ENCODE measurements around the gene FAM90A1. TPM values are rescaled to one million over a fixed set of nuclear protein-coding genes. Genes with fewer than 3 reads are reported as not detected.
"Not testable (repeated sequence)": the region's sequence is repeated elsewhere in the genome, so short reads cannot be mapped to it uniquely, and the experiment has no call there.

The FAM90A1 gene, protein sequence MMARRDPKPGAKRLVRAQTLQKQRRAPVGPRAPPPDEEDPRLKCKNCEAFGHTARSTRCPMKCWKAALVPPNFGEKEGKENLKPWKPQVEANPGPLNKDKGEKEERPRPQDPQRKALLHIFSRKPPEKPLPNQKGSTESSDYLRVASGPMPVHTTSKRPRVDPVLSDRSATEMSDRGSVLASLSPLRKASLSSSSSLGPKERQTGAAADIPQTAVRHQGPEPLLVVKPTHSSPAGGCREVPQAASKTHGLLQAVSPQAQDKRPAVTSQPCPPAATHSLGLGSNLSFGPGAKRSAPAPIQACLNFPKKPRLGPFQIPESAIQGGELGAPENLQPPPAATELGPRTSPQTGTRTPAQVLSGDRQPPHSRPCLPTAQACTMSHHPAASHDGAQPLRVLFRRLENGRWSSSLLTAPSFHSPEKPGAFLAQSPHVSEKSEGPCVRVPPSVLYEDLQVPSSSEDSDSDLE
- under 1 TPM; 0.13 to 0.27 TPM for total RNA-seq

DNA sequence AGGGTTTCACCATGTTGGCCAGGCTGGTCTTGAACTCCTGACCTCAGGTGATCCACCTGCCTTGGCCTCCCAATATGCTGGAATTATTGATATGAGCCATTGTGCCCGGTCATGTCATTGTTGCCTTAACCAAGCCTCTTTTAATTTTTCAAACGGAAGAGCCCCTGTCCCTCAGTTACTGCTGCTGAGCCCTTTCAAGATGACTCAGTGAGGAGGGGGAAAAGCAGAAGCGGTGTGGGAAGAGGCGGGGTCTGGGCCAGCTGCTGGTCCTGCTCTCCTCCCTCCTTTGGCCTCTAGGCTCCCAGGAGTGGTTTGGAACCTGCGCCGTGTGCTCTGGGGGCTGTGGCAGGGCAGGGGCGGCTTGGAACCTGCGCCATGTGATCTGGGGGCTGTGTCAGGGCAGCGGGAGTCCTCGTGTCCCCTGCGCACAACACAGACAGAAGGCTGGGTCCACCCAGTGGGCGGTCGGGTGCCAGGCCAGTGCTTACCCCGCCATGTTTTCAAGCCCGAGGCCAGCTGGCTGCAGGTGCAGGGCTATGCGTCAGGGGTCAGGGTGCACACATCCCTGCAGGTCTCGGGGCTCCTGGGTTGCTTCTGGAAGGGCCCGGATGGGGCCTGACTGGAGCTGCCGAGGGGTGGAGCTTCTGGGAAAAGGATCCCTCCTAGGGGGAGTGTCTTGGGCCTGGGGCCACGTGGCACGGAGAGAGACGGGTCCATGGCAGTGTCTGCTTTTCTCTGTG, at the start of gene FAM90A1:
FAM90A1 (minus strand) TSS at position 627 of the 740 bp plus-strand sequence. CDS start 2,786 bp downstream, outside the sequence.
- POLR2A ChIA-PET; intact Hi-C loops (cut with micrococcal nuclease); ATAC-seq; H3K9me3 Mint-ChIP-seq; H3K36me3 Mint-ChIP-seq (ENCODE audit: low read depth); H3K4me1 Mint-ChIP-seq (ENCODE audit: low read depth); H3K27ac Mint-ChIP-seq; H3K27me3 Mint-ChIP-seq: not testable (repeated sequence)
- DNase-seq, result peak; percentile 19
- peak within 1 kb of the TSS; percentile 45 for H3K4me3 Mint-ChIP-seq
- CTCF ChIA-PET, result interaction anchor here (1.1 to 2.9 kb wide), 2 partner anchors 10 to 118 kb away, joined by 3 to 9 read pairs; no protein-coding TSS in a partner anchor

DNA sequence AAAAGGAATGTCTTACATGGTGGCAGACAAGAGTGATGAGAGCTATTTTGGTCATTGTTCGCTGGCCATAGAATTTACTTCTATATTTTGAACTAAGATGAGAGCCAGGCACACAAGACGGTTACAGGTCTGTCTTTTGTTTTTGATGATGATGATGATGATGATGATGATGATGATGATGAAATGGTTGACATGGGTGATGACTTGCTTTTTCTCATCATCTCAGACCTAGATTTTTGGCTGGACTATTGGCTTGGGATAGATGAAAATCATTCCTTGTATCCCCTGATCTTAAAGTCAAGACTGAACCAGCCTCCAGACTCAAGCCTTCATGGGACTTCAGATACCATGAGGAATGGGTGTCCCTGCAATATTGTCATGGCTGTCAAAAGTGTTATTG, 49.0 kb upstream of the FAM90A1 start:
- H3K9me3 Mint-ChIP-seq, result not testable (repeated sequence)

DNA sequence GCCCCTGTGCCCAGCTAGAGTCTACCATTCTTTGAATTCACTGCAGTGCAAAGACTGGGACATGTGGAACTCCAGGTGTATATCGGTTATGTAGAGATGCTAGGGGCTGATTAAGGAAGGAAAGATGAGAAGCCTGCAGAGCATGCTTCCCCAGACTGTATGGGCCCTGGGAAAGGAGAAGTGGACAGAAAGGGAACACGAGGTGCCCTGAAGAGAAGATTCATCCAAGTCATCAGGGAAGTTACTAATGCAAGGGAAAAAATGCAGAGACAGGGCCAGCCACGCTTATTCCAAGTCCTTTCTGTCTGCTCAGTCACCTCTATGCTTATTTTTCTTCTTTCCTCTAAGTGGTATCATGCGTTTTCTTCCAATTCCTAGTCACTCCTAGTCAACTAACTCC, 39.3 kb upstream of the FAM90A1 start:
- H3K4me3 Mint-ChIP-seq; H3K4me1 Mint-ChIP-seq (ENCODE audit: low read depth); H3K27me3 Mint-ChIP-seq; H3K36me3 Mint-ChIP-seq (ENCODE audit: low read depth); ATAC-seq; H3K9me3 Mint-ChIP-seq; DNase-seq; CTCF ChIA-PET; POLR2A ChIA-PET; H3K27ac Mint-ChIP-seq; intact Hi-C loops (cut with micrococcal nuclease): not testable (repeated sequence)

More for the DNA sequence above, 49.0 kb upstream of the FAM90A1 start:
- H3K36me3 Mint-ChIP-seq (ENCODE audit: low read depth); ATAC-seq; POLR2A ChIA-PET; CTCF ChIA-PET; H3K4me1 Mint-ChIP-seq (ENCODE audit: low read depth); H3K27me3 Mint-ChIP-seq; H3K4me3 Mint-ChIP-seq; H3K27ac Mint-ChIP-seq; intact Hi-C loops (cut with micrococcal nuclease); DNase-seq: not testable (repeated sequence)

DNA sequence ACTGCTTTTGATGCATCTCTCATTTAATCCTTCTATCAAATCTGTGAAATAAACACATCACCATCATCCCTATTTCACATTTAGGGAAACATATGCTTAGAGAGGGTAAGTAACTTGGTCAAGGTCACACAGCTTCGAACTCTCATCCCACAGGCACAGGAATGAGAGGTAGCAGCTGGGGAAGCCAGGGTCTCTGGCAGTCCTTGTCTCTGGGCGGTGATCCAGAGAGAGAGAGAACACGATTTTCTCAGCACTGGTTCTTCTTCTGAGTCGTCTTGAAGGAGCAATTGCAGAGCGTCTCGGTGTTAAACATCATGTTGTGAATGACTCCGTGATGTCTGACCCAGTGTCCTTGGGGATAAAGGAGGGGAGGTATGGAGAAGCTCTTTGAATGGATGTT, 36.8 kb upstream of the FAM90A1 start:
- H3K36me3 Mint-ChIP-seq (ENCODE audit: low read depth); intact Hi-C loops (cut with micrococcal nuclease); ATAC-seq; H3K9me3 Mint-ChIP-seq; H3K27ac Mint-ChIP-seq; DNase-seq; H3K27me3 Mint-ChIP-seq; POLR2A ChIA-PET; CTCF ChIA-PET; H3K4me1 Mint-ChIP-seq (ENCODE audit: low read depth); H3K4me3 Mint-ChIP-seq: not testable (repeated sequence)

DNA sequence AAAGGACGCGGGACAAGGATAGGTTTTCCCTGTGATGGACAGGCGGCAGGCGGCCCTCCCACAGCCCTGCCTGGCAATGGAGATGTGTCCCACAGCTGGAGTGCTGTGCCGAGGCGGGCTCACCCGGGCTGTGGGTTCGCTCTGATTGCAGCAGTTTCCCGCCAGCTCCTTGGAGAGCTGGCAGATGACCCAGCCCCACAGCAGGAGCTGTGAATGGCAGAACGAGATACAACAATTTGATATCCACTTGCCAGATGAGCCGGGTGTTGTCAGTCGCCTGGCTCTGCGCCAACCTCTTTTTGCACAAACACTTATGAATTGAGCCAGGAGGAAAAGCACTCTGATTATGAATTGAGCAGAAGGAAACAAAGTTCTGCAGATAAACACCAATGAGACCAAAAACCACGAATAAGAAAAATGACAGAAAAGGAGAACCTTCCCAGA, 33.7 kb upstream of the FAM90A1 start:
- H3K36me3 Mint-ChIP-seq (ENCODE audit: low read depth); POLR2A ChIA-PET; H3K9me3 Mint-ChIP-seq; H3K27ac Mint-ChIP-seq; ATAC-seq; CTCF ChIA-PET; intact Hi-C loops (cut with micrococcal nuclease); H3K4me1 Mint-ChIP-seq (ENCODE audit: low read depth); DNase-seq; H3K4me3 Mint-ChIP-seq; H3K27me3 Mint-ChIP-seq: not testable (repeated sequence)

DNA sequence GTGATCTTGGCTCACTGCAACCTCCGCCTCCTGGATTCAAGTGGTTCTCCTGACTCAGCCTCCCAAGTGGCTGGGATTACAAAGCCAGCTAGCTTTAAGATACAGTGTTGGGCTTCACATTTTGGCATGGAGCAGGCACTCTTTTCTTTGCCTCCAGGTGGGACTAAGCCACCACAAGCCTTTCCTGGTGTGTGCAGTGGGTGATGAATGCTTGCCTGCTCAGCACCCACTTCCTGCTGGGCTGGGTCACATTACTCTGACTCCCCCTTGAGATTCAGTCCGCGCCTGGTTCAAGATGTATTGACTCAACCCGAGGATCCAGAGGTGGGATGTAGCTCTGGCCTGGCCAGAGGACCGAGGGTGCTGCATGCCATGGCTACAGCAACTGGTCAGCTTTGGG, 28.9 kb upstream of the FAM90A1 start:
- H3K4me1 Mint-ChIP-seq (ENCODE audit: low read depth); POLR2A ChIA-PET; CTCF ChIA-PET; H3K27me3 Mint-ChIP-seq; intact Hi-C loops (cut with micrococcal nuclease); H3K36me3 Mint-ChIP-seq (ENCODE audit: low read depth); H3K4me3 Mint-ChIP-seq; H3K27ac Mint-ChIP-seq; DNase-seq; H3K9me3 Mint-ChIP-seq; ATAC-seq: not testable (repeated sequence)

DNA sequence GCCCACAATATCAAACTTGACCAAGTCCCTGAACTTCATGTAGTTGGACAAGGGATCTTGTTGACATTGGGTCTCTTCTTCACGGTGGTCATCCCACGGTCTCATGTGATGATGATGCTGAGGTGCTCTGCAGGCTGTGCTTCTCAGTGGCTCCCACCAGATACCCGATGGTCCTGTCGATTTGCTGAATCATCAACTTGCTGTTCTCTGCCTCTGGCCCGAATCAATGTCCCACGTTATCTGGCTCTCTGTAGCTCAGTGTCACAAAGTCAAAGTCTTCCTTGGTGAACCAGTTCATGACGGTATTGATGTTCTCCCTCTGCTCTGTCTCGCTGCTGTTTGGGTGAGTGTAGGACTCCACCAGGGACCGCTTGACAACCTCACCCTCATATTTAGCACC, 27.3 kb upstream of the FAM90A1 start:
- H3K9me3 Mint-ChIP-seq; ATAC-seq; CTCF ChIA-PET; POLR2A ChIA-PET; H3K27ac Mint-ChIP-seq; H3K4me1 Mint-ChIP-seq (ENCODE audit: low read depth); H3K4me3 Mint-ChIP-seq; H3K27me3 Mint-ChIP-seq; H3K36me3 Mint-ChIP-seq (ENCODE audit: low read depth); intact Hi-C loops (cut with micrococcal nuclease); DNase-seq: not testable (repeated sequence)

DNA sequence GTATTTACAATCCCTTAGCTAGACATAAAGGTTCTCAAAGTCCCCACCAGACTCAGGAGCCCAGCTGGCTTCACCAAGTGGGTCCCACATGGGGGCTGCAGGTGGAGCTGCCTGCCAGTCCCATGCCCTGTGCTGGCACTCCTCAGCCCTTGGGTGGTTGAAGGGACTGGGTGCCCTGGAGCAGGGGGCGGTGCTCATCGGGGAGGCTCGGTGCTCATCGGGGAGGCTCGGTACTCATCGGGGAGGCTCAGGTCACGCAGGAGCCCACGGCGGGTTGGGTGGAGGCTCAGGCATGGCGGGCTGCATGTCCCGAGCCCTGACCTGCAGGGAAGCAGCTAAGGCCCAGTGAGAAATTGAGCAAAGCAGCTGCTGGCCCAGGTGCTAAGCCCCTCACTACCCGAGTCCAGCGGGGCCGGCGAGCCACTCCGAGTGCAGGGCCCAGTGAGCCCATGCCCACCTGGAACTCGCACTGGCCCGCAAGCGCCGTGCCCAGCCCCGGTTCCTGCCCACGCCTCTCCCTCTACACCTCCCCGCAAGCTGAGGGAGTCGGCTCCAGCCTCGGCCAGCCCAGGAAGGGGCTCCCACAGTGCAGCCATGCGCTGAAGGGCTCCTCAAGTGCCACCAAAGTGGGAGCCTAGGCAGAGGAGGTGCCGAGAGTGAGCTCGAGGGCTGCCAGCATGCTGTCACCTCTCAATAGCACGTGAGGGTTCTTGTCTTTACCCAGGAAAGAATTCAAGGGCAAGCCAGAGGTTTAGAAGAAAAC, 24.8 kb upstream of the FAM90A1 start:
- DNase-seq; POLR2A ChIA-PET; intact Hi-C loops (cut with micrococcal nuclease); H3K4me3 Mint-ChIP-seq; H3K36me3 Mint-ChIP-seq (ENCODE audit: low read depth); H3K9me3 Mint-ChIP-seq; H3K27me3 Mint-ChIP-seq; ATAC-seq; H3K27ac Mint-ChIP-seq; CTCF ChIA-PET; H3K4me1 Mint-ChIP-seq (ENCODE audit: low read depth): not testable (repeated sequence)

DNA sequence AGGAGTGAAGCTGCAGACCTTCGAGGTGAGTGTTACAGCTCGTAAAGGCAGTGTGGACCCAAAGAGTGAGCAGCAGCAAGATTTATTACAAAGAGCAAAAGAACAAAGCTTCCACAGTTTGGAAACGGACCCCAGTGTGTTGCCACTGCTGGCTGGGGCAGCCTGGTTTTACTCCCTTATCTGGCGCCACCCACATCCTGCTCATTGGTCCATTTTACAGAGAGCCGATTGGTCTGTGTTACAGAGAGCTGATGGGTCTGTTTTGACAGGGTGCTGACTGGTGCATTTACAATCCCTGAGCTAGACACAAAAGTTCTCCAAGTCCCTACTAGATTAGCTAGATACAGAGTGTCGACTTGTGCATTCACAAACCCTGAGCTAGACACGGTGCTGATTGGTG, 24.2 kb upstream of the FAM90A1 start:
- ATAC-seq; intact Hi-C loops (cut with micrococcal nuclease); DNase-seq; CTCF ChIA-PET; H3K4me3 Mint-ChIP-seq; H3K9me3 Mint-ChIP-seq; H3K27me3 Mint-ChIP-seq; H3K4me1 Mint-ChIP-seq (ENCODE audit: low read depth); H3K36me3 Mint-ChIP-seq (ENCODE audit: low read depth); H3K27ac Mint-ChIP-seq: not testable (repeated sequence)
- POLR2A ChIA-PET, result interaction anchor here (0.6 kb wide), 1 partner anchor 374 kb away, joined by 3 read pairs; no protein-coding TSS in a partner anchor

DNA sequence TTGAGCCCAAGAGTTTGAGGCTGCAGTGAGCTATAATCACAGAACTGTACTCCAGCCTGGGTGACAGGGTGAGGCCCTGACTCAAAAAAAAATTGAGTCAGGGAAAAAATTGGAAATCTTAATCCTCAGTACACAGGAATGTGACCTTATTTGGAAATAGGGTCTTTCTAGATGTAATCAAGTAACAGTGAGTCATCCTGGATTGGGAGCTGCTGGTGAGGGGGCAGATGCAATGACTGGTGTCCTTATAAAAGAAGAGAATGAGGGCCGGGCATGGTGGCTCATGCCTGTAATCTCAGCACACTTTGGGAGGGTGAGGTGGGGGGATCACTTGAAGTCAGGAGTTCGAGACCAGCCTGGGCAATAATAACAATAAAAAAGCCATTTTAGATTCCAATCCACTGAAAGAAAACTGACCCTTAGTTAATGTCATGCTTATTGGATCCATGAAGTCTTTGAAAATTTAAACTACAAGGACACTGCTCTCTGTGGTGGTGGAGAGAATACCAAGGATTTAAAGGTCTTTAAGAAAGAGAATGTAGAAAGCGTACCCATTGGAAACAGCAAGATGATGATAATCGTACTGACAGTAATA, 19.6 kb upstream of the FAM90A1 start:
- H3K27ac Mint-ChIP-seq; H3K4me1 Mint-ChIP-seq (ENCODE audit: low read depth); intact Hi-C loops (cut with micrococcal nuclease); H3K36me3 Mint-ChIP-seq (ENCODE audit: low read depth); H3K9me3 Mint-ChIP-seq; H3K4me3 Mint-ChIP-seq; CTCF ChIA-PET; POLR2A ChIA-PET; ATAC-seq; H3K27me3 Mint-ChIP-seq: not testable (repeated sequence)
- DNase-seq, result peak; percentile 26

DNA sequence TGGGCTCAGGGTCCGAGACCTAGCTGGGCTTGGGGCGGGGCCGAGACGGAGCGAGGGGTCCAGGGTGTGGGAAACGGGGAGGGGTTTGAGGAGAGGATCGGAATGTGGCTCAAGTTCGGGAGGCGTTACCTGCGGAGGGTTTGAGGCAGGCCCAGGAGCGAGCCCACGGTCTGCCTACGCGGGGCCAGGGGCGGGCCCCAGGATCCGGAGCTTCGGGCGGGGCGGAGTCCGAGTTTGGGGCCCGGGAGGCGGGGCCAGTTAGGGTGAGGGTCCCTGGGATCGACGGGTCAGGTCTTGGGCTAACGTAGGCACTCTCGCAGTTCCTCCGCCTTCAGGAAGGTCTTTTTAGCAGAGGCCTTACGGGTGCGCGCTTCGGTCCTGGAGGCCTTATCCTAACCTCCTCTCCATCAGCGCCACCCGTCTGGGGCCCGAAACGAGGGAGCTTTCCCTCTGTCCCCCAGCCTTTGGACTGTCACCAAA, 16.3 kb upstream of the FAM90A1 start:
- intact Hi-C loops (cut with micrococcal nuclease); POLR2A ChIA-PET; DNase-seq; H3K27me3 Mint-ChIP-seq; H3K36me3 Mint-ChIP-seq (ENCODE audit: low read depth); ATAC-seq; H3K9me3 Mint-ChIP-seq: not testable (repeated sequence)
- H3K27ac Mint-ChIP-seq, result peak overlapping the region; percentile 85
- CTCF ChIA-PET, result interaction anchor here (0.8 to 1.7 kb wide), 2 partner anchors 12 to 135 kb away, joined by 4 to 5 read pairs; no protein-coding TSS in a partner anchor
- peaks cover 22% of the 10 kb centered on the region for H3K4me1 Mint-ChIP-seq (ENCODE audit: low read depth)
- peak overlapping the region; percentile 90 for H3K4me3 Mint-ChIP-seq
